LoVo (cell line): ENCODE measurements around the gene DDX50.

Source experiments
- DNase-seq: peaks from one replicate; pipeline ENCODE4 v3.0.0-alpha.2; 2016; ENCODE audit warnings: low spot score

DDX50 gene

DNA sequence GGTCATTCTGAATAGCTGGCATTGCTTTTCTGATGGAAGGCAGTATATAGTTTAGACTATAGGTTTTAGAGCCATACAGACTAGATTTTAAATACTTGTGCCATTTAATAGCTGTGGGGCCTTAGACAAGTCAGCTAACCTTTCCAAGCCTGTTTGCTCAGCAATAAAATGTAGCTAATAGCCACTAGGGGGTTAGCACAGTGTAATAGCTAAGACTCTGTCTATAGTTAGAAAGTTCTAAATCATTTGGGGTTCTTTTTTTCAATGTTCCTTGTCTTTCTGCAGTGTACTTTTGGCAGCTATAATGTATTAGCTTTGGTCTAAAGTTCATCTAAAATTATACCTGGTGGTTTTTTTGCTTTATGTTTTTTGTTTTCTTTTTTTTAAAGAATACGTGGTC, 80.0 kb downstream of the DDX50 start:
- no peak for DNase-seq

DNA sequence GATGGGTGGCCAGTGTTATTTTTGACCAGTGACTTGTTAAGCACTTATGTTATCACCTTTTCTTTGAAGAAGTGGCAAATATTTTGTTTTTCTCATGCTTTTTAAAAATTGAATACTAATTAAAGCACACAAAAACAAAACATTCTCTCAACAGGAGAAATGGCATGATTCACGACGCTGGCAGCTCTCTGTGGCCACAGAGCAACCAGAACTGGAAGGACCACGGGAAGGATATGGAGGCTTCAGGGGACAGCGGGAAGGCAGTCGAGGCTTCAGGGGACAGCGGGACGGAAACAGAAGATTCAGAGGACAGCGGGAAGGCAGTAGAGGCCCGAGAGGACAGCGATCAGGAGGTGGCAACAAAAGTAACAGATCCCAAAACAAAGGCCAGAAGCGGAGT, 81.3 kb downstream of the DDX50 start:
- DNase-seq: no peak

DNA sequence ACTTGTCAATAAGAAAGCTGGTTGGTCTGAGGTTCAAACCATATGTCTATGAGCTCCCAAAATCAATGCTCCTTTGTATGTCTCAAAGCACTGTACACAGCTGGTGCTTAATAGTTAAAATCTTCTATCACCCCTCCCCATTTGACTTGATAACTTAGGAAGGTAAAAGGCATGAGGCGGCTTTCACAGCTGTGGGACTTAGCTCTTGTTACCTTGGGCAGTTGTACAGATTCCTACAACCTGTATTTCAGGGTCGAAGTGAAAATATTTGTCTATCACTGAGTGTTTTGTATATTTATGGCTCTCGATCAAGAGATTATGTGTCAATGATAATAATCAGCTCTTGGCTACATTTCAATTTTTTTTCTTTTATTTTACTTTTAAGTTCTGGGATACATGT, 86.5 kb downstream of the DDX50 start:
- no peak for DNase-seq

DNA sequence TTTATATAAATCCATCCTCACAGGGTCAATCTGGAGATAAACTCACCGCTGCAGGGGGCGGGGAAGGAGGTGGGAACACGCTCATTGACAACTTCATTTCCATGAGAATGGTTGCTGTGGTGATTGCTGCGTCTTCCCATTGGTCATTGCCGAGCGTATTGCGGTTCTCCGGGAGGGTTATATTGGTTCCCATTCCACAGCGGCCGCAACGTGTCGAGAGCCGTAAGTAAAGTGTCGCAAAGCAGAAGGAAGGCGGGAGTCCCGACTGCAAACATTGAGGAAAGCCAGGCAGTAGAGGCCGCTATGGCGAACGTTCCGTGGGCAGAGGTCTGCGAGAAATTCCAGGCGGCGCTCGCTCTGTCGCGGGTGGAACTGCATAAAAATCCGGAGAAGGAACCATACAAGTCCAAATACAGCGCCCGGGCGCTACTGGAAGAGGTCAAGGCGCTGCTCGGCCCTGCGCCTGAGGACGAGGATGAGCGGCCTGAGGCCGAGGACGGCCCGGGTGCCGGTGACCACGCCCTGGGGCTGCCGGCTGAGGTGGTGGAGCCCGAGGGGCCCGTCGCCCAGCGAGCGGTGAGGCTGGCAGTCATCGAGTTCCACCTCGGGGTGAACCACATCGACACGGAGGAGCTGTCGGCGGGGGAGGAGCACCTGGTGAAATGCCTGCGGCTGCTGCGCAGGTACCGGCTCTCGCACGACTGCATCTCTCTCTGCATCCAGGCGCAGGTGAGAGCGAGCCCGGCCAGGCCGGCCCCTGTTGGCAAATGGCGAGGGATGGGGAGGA, 87.6 kb downstream of the DDX50 start, which contains the start of gene KIFBP:
KIFBP (plus strand) TSS at position 274 of the 787 bp plus-strand sequence; CDS start at position 304, 30 bp downstream.
- DNase-seq: peak; percentile 95

DNA sequence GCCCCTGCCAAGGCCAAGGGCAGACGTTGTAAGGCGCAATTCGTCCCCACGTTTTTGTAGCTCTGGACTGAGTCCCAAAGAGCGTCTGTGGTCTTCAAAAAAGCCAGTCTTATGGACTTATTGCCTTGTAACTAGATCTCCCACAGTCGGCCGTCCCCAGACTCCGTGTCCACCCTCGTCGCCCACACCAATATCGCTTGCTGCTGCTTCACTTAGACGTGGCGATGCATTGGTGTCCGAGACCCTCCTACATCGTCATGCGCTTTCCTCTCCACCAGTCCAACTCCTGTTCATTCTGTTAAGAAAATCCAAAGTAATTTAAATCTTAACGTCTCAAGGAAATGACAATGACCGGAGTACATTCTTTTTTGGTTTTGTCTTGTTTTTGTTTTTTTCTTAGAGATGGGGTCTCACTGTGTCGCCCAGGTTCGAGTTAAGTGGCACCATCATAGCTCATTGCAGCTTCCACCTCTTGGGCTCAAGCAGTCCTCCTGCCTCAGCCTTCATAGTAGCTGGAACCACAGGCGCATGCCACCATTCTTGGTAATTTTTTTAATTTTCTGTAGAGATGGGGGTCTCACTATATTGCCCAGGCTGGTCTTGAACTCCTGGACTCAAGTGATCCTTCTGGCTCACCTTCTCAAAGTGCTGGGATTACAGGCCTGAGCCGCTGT, 88.3 kb downstream of the DDX50 start:
- DNase-seq: no peak

DNA sequence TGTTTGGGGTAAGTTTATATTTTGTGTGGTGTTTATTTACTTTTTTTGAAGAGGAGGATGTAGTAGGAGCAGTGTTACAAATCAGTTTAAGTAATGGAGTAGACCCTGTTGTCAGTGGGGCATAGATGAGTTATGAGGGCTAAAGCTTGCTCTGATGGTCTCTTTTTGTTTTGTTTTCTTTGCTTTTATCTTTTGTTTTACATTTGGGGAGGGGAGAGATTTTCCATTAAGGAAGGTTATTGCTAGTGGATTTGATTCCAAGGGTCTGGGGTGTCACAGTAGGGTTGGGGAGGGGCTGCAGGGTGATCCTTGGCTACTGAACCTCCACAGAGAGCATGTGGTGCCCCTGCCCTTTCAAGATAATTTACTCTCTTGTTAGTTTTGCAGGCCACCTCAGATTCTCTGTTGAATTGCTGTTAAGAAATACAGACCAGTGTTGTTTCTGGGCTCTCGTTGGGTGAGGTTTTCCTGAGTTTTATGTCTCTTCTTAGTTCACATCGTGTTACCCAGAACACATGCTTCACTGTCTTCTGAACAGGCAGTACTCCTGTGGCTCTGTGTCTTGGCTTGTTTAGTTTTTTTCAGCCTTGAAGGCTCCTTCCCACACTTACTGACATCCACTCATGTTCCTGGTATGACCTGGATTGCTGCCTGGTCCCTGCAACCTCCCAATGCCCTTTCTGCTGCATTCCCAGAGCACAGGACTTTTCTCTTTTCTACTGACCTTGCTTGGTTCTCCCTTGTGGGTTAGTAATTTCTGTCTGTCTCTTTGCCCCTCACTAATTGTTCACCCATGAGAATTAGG, 91.7 kb downstream of the DDX50 start:
- no peak for DNase-seq
